ENCODE results near the gene CHL1.

Gene CHL1

GRCh38 chr3:454986-455385 lies 258.4 kb downstream of the CHL1 start:
- Histone ChIP-seq H3K36me3 (ENCODE audit: insufficient read depth, low read length) (no peaks in the 10 kb centered on the region), H3K4me1 (ENCODE audit: insufficient read depth, low read length) (no peaks in the 10 kb centered on the region), H3K9ac (ENCODE audit: low read length) (no peak overlapping the region), H3K4me3 (ENCODE audit: low read depth in 1 of 2, low read length in 2 of 2) (no peak overlapping the region), H3K9me3 (ENCODE audit: low read length) (no peaks in the 10 kb centered on the region), H3K27me3 (ENCODE audit: control insufficient read depth in 1 of 2, insufficient read depth in 2 of 2, low read length in 2 of 2) (no peaks in the 10 kb centered on the region), H3K27ac (ENCODE audit: low read depth, low read length) (no peak overlapping the region)

DNA sequence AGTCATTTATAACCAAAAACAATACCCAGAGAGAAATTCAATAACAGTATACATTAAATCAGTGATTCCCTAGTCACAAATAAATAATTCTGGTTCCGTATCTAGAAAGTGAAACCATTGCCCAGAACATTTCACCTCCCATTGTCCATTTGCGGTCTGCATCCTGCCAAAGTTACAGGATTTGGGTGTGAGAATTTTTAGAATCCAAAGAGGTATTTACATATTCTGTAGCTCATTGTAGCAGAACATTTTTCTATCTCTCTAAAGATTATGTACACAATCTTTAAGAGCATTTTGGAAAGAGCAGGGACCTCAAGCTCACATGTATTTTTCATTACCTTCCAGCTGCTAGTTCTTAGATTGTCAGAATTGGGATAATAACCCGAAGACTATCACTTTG lies 261.6 kb downstream of the CHL1 start:
- H3K36me3 ChIP-seq (ENCODE audit: insufficient read depth, low read length), result no peaks in the 10 kb centered on the region
- no peak overlapping the region for H3K27ac ChIP-seq (ENCODE audit: low read depth, low read length)
- H3K4me3 ChIP-seq (ENCODE audit: low read depth in 1 of 2, low read length in 2 of 2), result no peak overlapping the region
- H3K9ac ChIP-seq (ENCODE audit: low read length), result no peak overlapping the region
- H3K9me3 ChIP-seq (ENCODE audit: low read length), result no peaks in the 10 kb centered on the region
- H3K27me3 ChIP-seq (ENCODE audit: control insufficient read depth in 1 of 2, insufficient read depth in 2 of 2, low read length in 2 of 2), result no peaks in the 10 kb centered on the region
- peaks cover 3% of the 10 kb centered on the region for H3K4me1 ChIP-seq (ENCODE audit: insufficient read depth, low read length)

DNA sequence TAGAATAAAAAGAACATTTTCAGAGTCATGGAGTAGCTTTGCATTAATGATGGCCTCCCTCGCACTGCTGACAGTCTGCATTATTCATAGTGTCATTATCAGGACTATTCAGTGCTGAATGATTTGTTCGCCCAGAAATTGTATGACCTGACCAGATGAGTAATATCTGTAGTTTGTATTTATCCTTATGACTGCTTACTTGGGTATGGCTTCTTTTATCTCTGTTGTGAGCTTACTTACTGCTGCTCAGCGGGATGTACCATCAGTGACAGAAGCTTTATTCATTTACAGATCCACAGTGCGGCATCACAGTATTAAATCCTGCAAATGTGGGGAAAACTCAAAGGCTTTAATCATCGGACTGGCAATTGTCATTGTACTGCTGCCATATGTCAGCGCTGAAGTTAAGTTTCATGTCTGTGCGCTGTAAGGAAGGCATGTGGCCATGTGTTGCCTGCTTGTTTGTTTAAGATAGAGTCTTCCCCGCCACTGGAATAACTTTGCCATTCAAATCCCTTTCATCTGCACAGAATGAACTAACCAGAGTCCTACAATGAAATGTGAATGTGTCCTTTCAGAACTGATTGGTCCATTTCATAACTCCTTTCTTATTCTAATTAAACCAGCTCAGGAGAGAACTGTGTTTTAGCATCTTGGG lies 262.2 kb downstream of the CHL1 start:
- no peaks in the 10 kb centered on the region for H3K36me3 ChIP-seq (ENCODE audit: insufficient read depth, low read length)
- peaks cover 3% of the 10 kb centered on the region for H3K4me1 ChIP-seq (ENCODE audit: insufficient read depth, low read length)
- H3K4me3 ChIP-seq (ENCODE audit: low read depth in 1 of 2, low read length in 2 of 2), result no peak overlapping the region
- no peak overlapping the region for H3K27ac ChIP-seq (ENCODE audit: low read depth, low read length)
- H3K27me3 ChIP-seq (ENCODE audit: control insufficient read depth in 1 of 2, insufficient read depth in 2 of 2, low read length in 2 of 2), result no peaks in the 10 kb centered on the region
- no peaks in the 10 kb centered on the region for H3K9me3 ChIP-seq (ENCODE audit: low read length)
- no peak overlapping the region for H3K9ac ChIP-seq (ENCODE audit: low read length)

All from muscle layer of colon (tissue), 2 donors.